Smooth muscle cell (in vitro differentiated cells): Measurements from ENCODE around the gene PXMP4. TPM values are rescaled to one million over a fixed set of nuclear protein-coding genes. Genes with fewer than 3 reads are reported as not detected.

Experiments used
- DNase-seq: peaks from one replicate; lab custom pipeline; 2025; ENCODE audit not compliant: unreplicated experiment; lab: John Stamatoyannopoulos, UW
- H2AFZ ChIP-seq: fragments of 200-600 bp; sonication (generic); 2 replicates; pipeline ENCODE4 v1.6.0; 2016; ENCODE audit warnings: antibody characterized with exemption, low read depth, mild to moderate bottlenecking
- H3F3A ChIP-seq: fragments of 200-600 bp; sonication (generic); 2 replicates; pipeline ENCODE4 v1.6.0; 2017; ENCODE audit warnings: antibody characterized with exemption, low read depth
- H3K27ac ChIP-seq: fragments of 200-600 bp; sonication (generic); 2 replicates; pipeline ENCODE4 v1.5.1; 2016; ENCODE audit warnings: low read depth, mild to moderate bottlenecking
- H3K27me3 ChIP-seq: fragments of 200-600 bp; sonication (generic); 2 replicates; pipeline ENCODE4 v1.6.1; 2016; ENCODE audit warnings: low read depth, mild to moderate bottlenecking
- H3K36me3 ChIP-seq: fragments of 200-600 bp; sonication (generic); 2 replicates; pipeline ENCODE4 v1.5.1; 2016; ENCODE audit warnings: low read depth
- H3K4me1 ChIP-seq: fragments of 200-600 bp; sonication (generic); 2 replicates; pipeline ENCODE4 v1.5.1; 2016; ENCODE audit warnings: low read depth
- H3K4me2 ChIP-seq: fragments of 200-600 bp; sonication (generic); 2 replicates; pipeline ENCODE4 v1.6.0; 2016; ENCODE audit warnings: mild to moderate bottlenecking
- H3K4me3 ChIP-seq: fragments of 200-600 bp; sonication (generic); 2 replicates; pipeline ENCODE4 v1.5.1; 2016; ENCODE audit warnings: mild to moderate bottlenecking
- H3K79me2 ChIP-seq: fragments of 200-600 bp; sonication (generic); 2 replicates; pipeline ENCODE4 v1.6.0; 2016; ENCODE audit warnings: low read depth, mild to moderate bottlenecking
- H3K9ac ChIP-seq: fragments of 200-600 bp; sonication (generic); 2 replicates; pipeline ENCODE4 v1.6.0; 2016; ENCODE audit warnings: low read depth
- H3K9me3 ChIP-seq: fragments of 200-600 bp; sonication (generic); replicated peaks from 2 replicates; pipeline ENCODE4 v1.5.1; 2016; ENCODE audit warnings: low read depth
- H4K20me1 ChIP-seq: fragments of 200-600 bp; sonication (generic); 2 replicates; pipeline ENCODE4 v1.6.0; 2016; ENCODE audit warnings: low read depth
- CTCF ChIP-seq: fragments of 200-600 bp; sonication (generic); IDR thresholded peaks from 2 replicates; pipeline ENCODE4 v1.5.1; 2017; ENCODE audit warnings: borderline replicate concordance, mild to moderate bottlenecking, antibody characterized with exemption; ENCODE audit not compliant: insufficient read depth, poor library complexity, severe bottlenecking
- WGBS: methylation state at CpG from one replicate; pipeline ENCODE4 v1.1.7; 2016; ENCODE audit warnings: low lambda C conversion rate; 5-methylcytosine and 5-hydroxymethylcytosine counted together
- polyA plus RNA-seq: library from polyadenylated mRNA; unstranded; fragments of >200 nt; fragmentation: Nextera tagmentation; extraction: Ambion mirVana; gene quantifications from 2 replicates; pipeline ENCODE4 v1.2.1, GENCODE V29; 2016
- total RNA-seq: library from RNA; depleted of rRNA; stranded (reverse); fragments of >200 nt; gene quantifications from 2 replicates; pipeline ENCODE4 v1.2.3, GENCODE V29; 2014

The PXMP4 gene
- total and polyA plus RNA-seq, 2 experiments from 2014 or later, result 2.6 to 8.1 TPM

GRCh38 chr20:33751775-33752174, 31.7 kb upstream of the PXMP4 start:
- 96% methylated on average over 4 of the region's 4 CpGs for WGBS
- Histone ChIP-seq H3K27ac (no peak overlapping the region), H3F3A (no peaks in the 10 kb centered on the region), H3K4me3 (no peak overlapping the region), H3K9ac (no peak overlapping the region), H4K20me1 (no peaks in the 10 kb centered on the region), H3K79me2 (no peaks in the 10 kb centered on the region), H3K36me3 (no peaks in the 10 kb centered on the region), H2AFZ (no peak overlapping the region), H3K9me3 (no peaks in the 10 kb centered on the region), H3K27me3 (no peaks in the 10 kb centered on the region), H3K4me1 (no peaks in the 10 kb centered on the region), H3K4me2 (no peak overlapping the region)
- DNase-seq, result no peak
- TF ChIP-seq CTCF, result no peak

- H2AFZ ChIP-seq, result no peak overlapping the region
- H4K20me1 ChIP-seq, result no peaks in the 10 kb centered on the region
- no peak overlapping the region for H3K4me2 ChIP-seq
- no peaks in the 10 kb centered on the region for H3K27me3 ChIP-seq
- no peaks in the 10 kb centered on the region for H3K36me3 ChIP-seq
- WGBS, result 96% methylated on average over 12 of the region's 12 CpGs
- no peaks in the 10 kb centered on the region for H3K4me1 ChIP-seq
- H3K9me3 ChIP-seq, result no peaks in the 10 kb centered on the region
- H3K79me2 ChIP-seq, result no peaks in the 10 kb centered on the region
- H3K27ac ChIP-seq, result no peak overlapping the region
- H3K9ac ChIP-seq, result no peak overlapping the region
- H3F3A ChIP-seq, result no peaks in the 10 kb centered on the region
- no peak for TF ChIP-seq CTCF
- DNase-seq, result no peak
- H3K4me3 ChIP-seq, result no peak overlapping the region
Observed at GRCh38 chr20:33746325-33746998, 26.4 kb upstream of the PXMP4 start.

- Histone ChIP-seq H4K20me1 (no peaks in the 10 kb centered on the region), H3K79me2 (no peaks in the 10 kb centered on the region), H2AFZ (no peak overlapping the region), H3K4me2 (no peak overlapping the region), H3K4me3 (no peak overlapping the region), H3K36me3 (no peaks in the 10 kb centered on the region), H3K9ac (no peak overlapping the region), H3K27ac (no peak overlapping the region), H3K9me3 (no peaks in the 10 kb centered on the region), H3K4me1 (no peaks in the 10 kb centered on the region), H3K27me3 (no peaks in the 10 kb centered on the region), H3F3A (no peaks in the 10 kb centered on the region)
- no peak for TF ChIP-seq CTCF
- no peak for DNase-seq
- 93% methylated on average over 14 of the region's 14 CpGs for WGBS
Observed at GRCh38 chr20:33744773-33745385, 24.8 kb upstream of the PXMP4 start.

GRCh38 chr20:33744181-33744580, 24.1 kb upstream of the PXMP4 start:
- Histone ChIP-seq H3K9ac (no peak overlapping the region), H3K27me3 (no peaks in the 10 kb centered on the region), H4K20me1 (no peaks in the 10 kb centered on the region), H3K9me3 (no peaks in the 10 kb centered on the region), H3K4me2 (no peak overlapping the region), H3K27ac (no peak overlapping the region), H2AFZ (no peak overlapping the region), H3K36me3 (no peaks in the 10 kb centered on the region), H3K79me2 (no peaks in the 10 kb centered on the region), H3K4me1 (no peaks in the 10 kb centered on the region), H3F3A (no peaks in the 10 kb centered on the region), H3K4me3 (no peak overlapping the region)
- 95% methylated on average over 3 of the region's 3 CpGs for WGBS
- no peak for TF ChIP-seq CTCF
- DNase-seq, result no peak
